Measurements from ENCODE around the gene LRRC63.

The LRRC63 gene

GRCh38 chr13:46315036-46315435, 103.3 kb downstream of the LRRC63 start:
- no peak for TF ChIP-seq CTCF (IDR thresholded peaks at IDR 0.05; ENCODE audit: insufficient read depth, low read depth, low read length, missing control alignments)
- H3K4me3 ChIP-seq (ENCODE audit: low read depth, low read length), result no peak overlapping the region
- DNase-seq (ENCODE audit: low read depth), result no peak

DNA sequence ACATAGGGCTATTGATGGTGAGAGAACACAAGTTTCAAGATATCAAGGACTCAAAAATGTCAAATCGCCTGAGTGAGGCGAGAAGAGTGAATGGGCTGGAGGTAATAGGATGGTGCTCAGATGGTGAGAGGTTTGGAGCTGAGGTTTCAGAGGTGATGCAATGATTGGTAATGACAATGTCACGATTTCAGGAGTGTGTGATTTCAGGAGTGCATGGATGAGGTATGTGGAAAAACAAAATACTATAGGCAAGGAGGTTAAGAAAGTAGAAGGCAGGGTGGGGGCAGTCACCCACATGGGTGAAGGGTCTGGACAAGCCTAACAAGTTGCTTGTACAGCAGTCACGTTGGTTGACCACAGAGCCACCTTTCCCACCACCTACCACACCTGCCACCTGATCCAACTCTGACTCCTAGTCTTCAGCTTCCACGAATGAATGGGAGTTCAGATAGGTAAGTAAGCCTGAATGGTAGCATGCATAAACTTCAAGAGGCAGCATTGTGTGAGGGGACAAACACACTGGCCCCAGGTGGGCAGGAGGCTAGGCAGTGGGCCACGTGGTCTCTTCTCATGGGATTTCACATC, 103.9 kb downstream of the LRRC63 start:
- TF ChIP-seq CTCF (IDR thresholded peaks at IDR 0.05; ENCODE audit: insufficient read depth, low read depth, low read length, missing control alignments), result no peak
- no peak overlapping the region for H3K4me3 ChIP-seq (ENCODE audit: low read depth, low read length)
- no peak for DNase-seq (ENCODE audit: low read depth)

DNA sequence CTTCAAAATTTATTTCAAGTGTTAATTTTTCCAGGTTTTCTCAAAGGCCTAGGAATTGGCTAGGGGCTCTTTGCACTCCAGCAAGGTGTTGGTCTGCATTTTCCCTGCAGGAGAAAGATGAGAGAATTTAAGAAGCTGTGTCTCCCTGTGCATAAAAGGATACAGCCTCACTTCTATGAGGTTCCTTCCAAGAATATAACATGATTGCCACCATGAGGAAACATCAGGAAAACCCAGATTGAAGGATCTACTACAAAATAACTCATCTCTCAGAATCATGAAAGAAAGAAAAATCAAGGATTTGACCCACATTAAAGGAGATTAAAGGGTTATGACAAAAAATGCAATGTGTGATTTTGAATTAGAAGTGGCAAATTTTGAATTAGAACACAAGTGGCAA, 105.4 kb downstream of the LRRC63 start:
- no peak for TF ChIP-seq CTCF (IDR thresholded peaks at IDR 0.05; ENCODE audit: insufficient read depth, low read depth, low read length, missing control alignments)
- DNase-seq (ENCODE audit: low read depth), result no peak
- no peak overlapping the region for H3K4me3 ChIP-seq (ENCODE audit: low read depth, low read length)

GRCh38 chr13:46318986-46319385, 107.3 kb downstream of the LRRC63 start:
- no peak overlapping the region for H3K4me3 ChIP-seq (ENCODE audit: low read depth, low read length)
- TF ChIP-seq CTCF (IDR thresholded peaks at IDR 0.05; ENCODE audit: insufficient read depth, low read depth, low read length, missing control alignments), result no peak
- no peak for DNase-seq (ENCODE audit: low read depth)

DNA sequence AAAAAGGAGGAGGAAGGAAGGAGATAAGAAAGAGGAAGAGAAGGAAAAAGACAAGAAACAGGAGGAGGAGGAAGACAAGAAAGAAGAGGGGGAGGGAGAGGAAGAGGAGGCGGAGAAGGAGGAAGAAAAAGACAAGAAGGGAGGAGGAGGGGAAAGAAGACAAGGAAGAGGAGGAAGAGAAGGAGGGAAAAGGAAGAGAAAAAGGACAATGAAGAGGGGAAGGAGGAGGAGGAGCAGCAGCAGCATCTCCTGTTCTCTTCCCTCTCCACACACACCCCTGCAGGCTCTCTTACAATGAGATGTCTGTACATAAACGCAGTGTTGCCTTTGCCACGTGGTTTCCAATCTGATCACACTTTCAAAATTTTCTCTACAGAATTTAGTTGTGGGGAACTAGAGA, 108.7 kb downstream of the LRRC63 start:
- DNase-seq (ENCODE audit: low read depth), result no peak
- no peak overlapping the region for H3K4me3 ChIP-seq (ENCODE audit: low read depth, low read length)
- TF ChIP-seq CTCF (IDR thresholded peaks at IDR 0.05; ENCODE audit: insufficient read depth, low read depth, low read length, missing control alignments), result no peak

GRCh38 chr13:46320821-46321220, 109.1 kb downstream of the LRRC63 start:
- DNase-seq (ENCODE audit: low read depth), result no peak
- no peak overlapping the region for H3K4me3 ChIP-seq (ENCODE audit: low read depth, low read length)
- TF ChIP-seq CTCF (IDR thresholded peaks at IDR 0.05; ENCODE audit: insufficient read depth, low read depth, low read length, missing control alignments), result no peak

DNA sequence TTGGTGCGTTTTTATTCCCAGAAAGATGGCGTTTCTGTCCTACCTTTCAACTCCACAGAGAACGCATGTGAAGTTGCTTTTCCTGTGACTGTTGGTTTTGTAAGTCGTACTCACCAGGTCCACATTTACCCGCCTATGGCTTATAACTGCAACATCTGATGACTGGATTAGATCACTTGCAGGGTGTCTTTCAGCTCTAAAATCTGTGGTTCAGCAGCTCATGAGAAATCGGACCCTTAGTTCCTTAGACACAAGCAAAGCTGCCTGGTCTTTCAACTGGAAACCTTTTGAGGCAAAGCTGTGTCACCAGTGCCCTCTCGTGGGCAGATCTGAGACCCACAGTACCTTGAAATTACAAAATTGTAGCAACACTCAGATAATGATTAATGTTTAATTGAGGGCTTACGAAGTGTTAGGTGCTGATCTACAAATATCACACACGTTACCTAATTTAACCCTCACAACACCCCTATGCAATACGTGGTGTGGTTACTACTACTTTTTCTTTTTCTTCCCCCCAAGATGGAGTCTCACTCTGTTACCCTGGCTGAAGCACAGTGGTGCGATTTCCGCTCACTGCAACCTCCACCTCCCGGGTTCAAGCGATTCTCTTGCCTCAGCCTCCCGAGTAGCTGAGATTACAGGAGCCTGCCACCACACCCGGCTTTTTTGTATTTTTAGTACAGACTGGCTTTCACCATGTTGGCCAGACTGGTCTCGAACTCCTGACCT, 109.9 kb downstream of the LRRC63 start:
- H3K4me3 ChIP-seq (ENCODE audit: low read depth, low read length), result no peak overlapping the region
- DNase-seq (ENCODE audit: low read depth), result peak; percentile 77
- peak; percentile 80 for TF ChIP-seq CTCF (IDR thresholded peaks at IDR 0.05; ENCODE audit: insufficient read depth, low read depth, low read length, missing control alignments)

Measured in GM12865 (cell line).